AG20443 (cell line): ENCODE data around the gene FNDC10.
"Not testable (repeated sequence)": the region's sequence is repeated elsewhere in the genome, so short reads cannot be mapped to it uniquely, and the experiment has no call there.

Experiments used
- DNase-seq: peaks from one replicate; pipeline ENCODE4 v3.0.0; 2012; ENCODE audit warnings: low spot score, mixed read lengths

FNDC10 gene

DNA sequence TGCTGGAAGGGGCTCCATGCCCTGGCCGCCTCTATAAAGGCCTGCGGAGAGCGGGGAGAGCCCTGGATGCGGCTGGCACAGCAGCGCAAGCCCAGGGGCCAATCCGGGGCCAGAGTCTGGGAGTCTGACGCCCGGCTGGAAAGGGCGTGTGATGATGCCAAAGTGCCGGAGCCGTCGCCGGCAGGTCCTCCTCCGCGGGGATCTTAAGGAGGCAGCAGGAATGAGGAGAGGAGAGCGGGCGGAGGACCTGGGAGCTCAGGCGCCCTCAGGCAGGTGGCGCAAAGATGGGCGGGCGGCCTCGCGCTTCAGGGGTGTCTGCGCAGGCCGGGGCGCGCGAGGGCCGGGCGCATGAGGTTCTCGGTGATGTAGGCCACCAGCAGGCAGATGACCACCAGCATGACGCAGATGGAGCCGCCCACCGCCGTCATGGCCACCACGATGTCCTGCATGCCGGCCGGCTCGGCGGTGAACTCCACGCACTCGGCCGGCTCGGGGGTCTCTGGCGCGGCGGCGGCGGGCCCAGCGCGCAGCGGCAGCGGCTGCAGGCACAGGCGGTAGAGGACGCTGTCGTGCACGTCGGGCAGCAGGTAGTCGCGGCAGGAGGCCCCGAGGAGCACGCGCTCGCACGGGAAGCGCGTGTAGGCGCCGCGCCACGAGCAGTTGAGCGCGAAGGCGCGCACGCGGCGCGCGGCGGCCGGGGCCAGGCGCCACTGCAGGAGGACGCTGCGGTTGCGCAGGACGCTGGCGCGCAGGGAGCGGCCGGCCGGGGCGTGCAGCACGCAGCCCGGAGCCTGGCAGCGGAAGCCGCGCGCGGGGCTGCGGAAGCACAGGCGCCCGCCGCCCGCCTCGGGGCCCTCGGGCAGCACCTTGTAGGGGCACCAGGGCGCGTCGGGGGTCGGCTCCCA is 653 bp downstream of the FNDC10 start:
- peak; percentile 88 for DNase-seq

GRCh38 chr1:1598720-1599029 is 1.3 kb downstream of the FNDC10 start:
- no peak for DNase-seq

DNA sequence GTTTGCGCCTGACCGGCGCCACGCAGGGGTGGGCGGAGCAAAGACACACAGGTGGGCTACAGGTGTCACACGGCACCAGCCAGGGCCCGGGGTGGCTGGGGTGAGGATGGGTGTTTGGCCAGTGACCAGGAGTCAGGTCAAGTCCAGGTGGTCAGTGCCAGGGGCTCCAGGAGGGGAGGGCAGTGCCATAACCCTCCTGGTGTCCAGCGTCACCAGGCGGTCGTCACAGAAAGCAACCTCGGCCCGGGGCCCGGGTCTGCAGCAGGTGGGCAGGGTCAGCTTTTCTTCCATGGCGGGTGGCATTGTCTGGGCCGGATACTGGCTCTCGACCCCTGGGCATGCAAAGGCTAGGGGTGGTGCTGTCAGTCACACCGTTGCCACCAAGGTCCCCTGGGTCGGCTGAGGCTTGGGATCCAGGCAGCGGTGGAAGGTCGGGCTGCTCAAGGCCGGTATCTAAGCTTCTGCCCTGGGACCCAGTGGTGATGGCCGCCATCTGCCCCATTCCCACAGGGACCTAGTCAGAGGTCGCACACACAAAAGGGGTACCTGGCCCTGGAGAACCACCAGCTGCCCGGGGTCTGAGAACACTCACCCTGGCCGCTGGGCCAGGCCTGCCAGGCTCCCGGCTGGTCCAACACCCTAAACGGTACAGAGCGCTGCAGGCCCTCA is 1.8 kb downstream of the FNDC10 start:
- DNase-seq = no peak

DNA sequence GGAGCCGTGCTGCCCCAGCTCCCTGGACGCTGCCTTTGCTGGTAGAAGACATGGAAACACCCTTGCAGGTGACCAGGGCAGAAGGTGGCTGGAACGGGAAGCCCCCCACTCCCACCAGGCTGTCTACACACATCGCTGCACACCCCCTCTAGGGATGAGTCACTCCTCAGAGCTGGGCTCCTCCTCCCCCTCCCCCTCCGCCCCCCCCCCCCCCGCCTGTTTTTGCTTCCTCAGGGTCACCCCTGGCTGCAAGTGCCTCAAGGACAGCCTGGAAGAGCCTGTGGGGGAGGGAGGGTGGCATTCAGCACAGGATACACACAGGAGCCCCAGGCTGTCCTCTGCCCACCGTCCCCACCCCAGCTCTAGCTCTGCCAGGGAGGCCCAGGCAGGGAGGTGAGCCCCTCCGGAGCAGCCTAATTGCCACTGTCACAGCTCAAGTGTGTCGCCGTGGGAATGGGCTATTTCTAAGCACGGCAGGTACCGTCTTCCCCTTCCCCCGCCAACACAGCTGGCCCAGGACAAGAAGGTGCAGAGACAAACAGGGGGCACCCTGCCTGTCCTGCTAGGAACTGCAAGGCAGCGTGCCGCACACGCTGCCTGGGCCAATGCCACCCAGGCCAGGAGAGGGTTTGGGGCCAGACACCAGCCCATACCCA is 2.5 kb downstream of the FNDC10 start:
- peak; percentile 47 for DNase-seq

GRCh38 chr1:1596493-1597274 is 3.3 kb downstream of the FNDC10 start:
- no peak for DNase-seq

DNA sequence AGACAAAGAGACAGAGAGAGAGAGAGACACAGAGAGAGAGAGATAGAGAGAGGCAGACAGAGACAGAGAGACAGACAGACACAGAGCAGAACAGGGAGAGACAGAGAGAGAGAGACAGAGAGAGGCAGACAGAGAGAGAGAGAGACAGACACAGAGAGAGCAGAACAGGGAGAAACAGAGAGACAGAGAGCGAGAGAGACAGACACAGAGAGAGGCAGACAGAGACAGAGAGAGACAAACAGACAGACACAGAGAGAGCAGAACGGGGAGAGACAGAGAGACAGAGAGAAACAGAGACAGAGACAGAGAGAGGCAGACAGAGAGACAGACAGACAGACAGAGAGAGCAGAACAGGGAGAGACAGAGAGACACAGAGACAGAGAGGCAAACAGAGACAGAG is 4.6 kb downstream of the FNDC10 start:
- DNase-seq = not testable (repeated sequence)

DNA sequence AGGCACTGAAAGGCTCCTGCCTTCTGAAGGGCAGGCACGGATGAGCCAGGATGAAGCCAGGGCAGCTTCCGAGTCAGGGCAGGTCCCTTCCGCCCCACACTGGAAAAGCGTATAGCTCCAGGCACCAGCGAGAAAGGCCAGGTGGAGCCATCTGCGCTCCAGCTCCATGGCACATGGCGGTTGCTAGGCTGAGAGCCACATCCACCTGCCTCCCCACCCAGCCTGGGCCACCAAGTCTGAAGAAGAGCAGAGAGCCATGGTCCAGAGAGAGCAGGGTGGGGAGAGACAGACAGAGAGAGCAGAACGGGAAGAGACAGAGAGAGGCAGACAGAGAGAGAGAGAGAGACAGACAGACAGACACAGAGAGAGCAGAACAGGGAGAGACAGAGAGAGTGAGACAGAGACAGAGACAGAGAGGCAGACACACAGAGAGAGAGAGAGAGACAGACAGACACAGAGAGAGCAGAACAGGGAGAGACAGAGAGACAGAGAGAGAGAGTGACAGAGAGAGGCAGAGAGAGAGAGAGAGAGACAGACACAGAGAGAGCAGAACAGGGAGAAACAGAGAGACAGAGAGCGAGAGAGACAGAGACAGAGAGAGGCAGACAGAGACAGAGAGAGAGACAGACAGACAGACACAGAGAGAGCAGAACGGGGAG is 5.2 kb downstream of the FNDC10 start:
- no peak for DNase-seq

DNA sequence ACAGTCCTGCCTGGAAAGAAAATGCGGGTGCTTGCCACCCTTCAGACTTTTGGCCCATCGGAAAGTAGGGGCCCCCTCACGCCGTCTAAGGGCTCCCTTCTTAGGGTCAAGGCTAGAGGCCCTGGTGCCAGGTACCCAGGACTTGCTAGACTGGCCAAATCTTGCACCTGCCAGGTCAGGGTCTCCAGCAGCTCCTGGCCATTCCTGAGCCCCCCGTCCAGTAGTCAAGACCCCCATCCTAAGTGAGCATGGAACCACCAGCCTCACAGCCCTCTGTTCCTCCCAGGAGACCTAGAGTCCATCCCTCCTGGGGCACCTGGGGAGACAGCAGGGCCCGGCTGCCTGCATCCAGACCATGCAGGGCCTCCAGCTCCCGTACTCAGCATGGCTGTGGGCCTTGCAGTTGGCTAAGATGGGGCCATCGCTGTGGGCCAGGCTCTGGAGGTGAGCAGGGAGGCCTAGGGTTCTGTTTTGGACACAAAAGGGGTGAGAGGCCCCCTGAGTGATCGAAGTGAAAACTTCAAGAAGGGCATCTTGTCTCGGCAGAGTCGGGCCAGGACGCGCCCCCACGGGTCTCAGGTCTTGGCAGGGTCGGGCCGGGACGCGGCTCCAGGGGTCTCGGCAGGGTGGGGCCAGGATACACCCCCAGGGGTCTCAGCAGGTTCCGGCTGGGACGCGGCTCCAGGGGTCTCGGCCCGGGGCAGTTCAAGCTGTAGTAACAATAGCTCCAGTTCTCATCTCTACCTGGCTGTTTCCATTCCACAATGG is 5.9 kb downstream of the FNDC10 start:
- DNase-seq = no peak

DNA sequence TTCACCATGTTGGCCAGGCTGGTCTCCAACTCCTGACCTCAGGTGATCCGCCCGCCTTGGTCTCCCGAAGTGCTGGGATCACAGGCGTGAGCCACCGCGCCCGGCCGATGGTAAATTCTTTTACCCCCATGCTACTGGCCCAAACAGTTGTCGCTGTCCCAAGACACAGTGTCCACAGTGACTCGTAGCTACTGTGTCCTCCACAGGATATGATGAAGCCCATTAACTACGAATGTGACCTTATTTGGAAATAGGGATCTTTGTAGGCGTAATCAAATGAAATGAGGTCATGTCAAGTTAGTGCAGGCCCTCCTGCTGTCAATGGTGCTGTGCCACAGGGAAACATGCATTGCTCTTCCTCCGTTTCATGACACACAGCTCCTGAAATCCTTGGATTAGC is 8.5 kb downstream of the FNDC10 start:
- no peak for DNase-seq

GRCh38 chr1:1583347-1584010 is 16.5 kb downstream of the FNDC10 start:
- no peak for DNase-seq

- no peak for DNase-seq
These were observed 17.2 kb downstream of the FNDC10 start for GRCh38 chr1:1582585-1583346.

DNA sequence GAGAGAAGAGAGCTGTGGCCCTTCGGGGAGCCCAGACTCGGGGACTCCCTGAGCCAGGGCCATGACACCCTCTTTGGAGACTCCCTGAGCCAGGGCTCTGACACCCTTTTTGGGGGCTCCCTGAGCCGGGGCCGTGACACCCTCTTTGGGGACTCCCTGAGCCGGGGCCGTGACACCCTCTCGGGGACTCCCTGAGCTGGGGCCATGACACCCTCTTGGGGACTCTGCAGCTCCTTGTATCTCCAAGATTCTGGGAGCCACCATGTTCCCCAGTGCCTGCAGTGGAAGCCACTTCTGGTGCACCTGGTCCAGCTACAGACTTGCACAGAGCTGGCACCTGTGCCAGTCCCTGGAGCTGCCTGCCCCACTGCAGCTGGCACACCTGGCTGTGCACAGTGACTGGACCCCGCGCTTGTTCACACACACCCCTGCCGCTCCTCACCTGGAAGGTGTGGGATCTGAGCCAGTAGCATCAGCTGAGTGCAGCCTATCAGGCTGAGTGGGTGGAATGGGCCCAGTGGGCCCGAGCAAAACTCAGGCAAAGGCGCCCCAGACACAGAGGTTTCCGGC is 21.5 kb downstream of the FNDC10 start:
- no peak for DNase-seq

- no peak for DNase-seq
These were observed 22.4 kb downstream of the FNDC10 start for GRCh38 chr1:1577367-1578011.

- peak; percentile 97 for DNase-seq
These were observed 25.0 kb downstream of the FNDC10 start, which contains the start of gene SSU72 for GRCh38 chr1:1574721-1575537. TSS of gene SSU72 (minus strand) at chr1:1574863. CDS start at chr1:1574557, 306 bp downstream.

- peak; percentile 91 for DNase-seq
These were observed 25.9 kb downstream of the FNDC10 start for GRCh38 chr1:1573843-1574720.

DNA sequence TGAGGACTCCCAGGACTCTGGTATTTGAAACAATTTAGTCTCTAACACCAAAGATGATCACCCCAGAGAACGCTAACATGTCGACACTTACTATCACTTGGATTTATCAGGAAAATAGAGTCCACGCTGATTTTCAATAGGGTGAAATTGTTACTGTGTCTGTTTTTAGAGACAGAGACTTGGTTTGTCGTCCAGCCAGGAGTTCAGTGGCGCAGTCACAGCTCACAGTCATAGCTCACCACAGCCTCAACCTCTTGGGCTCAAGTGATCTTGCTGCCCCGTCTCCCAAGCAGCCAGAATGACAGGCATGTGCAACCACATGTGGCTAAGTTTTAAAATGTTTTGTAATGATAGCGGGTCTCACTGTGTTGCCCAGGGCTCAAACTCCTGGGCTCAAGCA is 30.6 kb downstream of the FNDC10 start:
- DNase-seq = no peak

DNA sequence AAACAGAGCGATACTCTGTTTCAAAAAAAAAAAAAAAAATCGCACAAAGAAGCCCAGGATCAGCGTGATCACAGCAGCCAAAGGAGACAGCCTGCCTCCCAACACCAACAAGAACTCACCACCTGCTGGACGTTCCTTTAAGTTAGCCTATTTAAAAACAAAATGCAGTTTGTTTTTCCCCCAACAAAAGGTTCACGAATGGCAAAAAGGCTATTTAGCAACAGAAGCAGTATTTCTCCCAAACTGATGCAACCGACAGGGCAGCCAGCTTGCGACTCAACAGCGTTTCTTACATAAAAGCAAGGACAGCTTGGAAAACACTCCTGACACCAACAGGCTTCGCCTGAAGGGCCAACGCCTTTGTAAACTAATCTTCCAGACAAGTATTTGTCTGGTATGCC is 32.0 kb downstream of the FNDC10 start:
- no peak for DNase-seq
